Measurements from ENCODE around the gene GOSR1.
"Not testable (repeated sequence)": the region's sequence is repeated elsewhere in the genome, so short reads cannot be mapped to it uniquely, and the experiment has no call there.

GOSR1 gene

DNA sequence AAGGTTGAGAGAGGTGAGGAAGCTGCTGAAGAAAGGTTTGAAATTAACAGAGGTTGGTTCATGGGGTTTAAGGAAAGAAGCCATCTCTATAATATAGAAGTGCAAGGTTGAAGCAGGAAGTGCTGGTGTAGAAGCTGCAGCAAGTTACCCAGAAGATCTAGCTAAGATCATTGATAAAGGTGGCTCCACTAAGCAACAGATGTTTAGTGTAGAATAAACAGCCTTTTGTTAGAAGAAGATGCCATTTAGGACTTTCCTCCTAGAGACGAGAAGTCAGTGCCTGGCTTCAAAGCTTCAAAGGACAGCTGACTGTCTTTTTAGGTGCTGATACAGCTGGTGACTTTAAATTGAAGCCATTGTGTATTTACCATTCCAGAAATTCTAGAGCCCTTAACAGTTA is 29.3 kb downstream of the GOSR1 start:
- no peak for DNase-seq

DNA sequence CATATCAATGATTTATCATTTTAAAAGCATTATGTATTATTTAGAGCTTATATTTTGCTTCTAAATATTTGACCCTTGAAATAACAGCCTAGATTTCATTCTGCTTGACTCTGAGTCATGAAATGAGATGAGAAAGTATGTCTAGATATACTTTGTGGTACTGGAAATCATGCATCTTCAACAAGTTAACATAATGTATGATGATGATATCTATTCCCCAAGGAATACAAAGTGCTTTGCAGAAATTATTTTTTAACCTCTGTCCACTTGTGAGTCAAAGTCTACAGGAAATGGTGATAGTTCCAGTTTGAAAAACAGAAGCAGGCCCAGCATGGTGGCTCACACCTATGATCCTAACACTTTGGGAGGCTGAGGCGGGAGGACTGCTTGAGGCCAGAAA is 36.1 kb downstream of the GOSR1 start:
- no peak for DNase-seq

DNA sequence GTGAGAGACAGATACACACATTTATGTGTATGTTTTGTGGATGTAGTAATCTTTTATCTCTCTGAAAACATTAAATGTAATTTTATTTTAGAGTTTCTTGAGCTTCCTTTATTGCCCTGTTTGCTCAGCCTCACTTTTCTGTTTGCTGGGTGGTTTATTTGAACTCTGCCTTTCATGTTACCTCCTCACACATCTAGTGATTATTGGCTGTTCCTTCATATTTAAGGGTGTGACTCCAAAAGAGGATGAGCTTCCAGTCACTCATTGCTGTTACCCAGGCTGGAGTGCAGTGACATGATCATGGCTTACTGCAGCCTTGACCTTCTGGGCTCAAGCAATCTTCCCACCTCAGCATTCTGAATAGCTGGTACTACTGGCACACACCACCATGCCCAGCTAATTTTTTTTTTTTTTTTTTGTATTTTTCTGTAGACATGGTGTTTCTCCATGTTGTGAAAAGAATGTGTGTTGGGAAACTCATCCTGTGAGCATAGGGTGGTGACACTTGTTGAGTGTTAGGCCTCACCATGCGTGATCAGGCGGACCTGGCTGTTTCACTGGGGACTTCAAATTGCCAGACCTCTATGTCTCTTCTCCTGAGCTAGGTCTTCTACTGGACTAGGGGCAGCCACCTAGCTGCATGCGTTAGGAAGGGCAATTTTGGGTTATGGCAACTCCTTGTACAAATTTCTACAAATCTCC is 37.8 kb downstream of the GOSR1 start:
- no peak for DNase-seq

DNA sequence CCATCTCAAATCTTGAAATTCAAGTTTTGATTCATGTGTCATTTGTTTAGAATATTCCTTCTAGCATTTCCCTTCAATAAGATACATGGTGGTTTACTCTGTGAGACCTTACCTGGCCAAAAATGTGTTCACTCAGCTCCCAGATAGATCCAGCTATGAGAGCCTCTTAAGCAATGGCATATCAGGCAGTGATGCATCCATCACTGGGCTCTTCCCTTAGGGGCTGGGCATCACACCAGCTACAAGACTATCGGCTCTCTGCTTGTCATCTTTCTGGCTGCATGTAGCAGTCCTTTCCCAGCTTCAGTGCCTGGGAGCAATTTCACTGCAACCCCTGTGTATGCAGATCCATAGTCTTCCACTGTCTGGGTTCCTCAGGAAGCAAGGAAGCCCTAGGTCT is 40.6 kb downstream of the GOSR1 start:
- no peak for DNase-seq

DNA sequence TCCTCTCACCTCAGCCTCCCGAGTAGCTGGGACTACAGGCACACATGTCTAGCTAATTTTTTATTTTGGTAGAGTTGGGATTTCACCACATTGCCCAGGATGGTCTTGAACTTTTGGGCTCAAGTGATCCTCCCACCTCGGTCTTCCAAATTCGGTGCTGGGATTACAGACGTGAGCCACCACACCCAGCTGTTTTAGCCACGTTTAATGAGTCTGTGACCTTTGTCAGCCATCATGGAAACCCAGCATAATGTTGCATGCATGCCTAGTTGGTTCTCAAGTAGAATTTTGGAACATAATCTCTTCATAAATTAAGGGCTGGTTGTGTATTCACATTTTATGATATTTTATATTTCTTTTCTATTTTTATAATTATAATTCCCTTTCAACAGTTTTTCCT is 42.0 kb downstream of the GOSR1 start:
- no peak for DNase-seq

DNA sequence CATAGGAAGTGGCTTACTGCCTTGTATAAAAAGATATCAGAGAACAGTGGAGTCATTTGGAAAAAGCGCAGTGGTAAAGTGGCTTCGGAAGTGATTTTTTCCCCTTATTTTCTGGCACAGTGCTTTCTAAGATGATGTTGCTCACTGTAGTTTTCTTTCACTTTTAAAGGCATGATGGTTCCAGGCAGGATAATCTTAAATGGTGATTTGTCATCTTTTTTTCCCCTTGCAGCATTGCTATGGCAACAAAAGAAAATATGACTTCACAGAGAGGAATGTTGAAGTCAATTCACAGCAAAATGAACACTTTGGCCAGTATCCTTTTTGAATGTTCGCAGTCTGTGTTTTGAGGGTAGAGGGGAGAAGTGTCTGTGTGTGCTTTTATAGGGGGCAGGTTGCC is 42.5 kb downstream of the GOSR1 start:
- DNase-seq: no peak

DNA sequence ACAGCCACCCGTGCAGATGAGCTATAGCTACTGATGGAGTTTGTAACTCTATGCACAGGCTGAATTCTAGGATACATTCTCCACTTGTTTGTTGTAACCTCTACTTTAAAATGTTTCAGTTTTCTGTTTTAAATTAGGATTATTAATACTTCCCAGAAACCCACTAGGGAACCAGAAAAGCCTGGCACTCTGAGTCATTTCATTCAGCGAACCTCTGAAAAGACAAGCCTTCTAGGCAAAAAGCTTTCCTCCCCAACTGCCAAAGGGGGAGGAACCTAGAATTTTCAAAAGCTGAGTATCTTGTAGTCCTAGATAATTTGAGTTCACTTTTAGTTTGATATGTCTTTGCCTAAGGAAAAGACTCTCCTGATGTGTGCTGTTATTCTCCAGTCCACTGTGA is 43.2 kb downstream of the GOSR1 start:
- DNase-seq: no peak

DNA sequence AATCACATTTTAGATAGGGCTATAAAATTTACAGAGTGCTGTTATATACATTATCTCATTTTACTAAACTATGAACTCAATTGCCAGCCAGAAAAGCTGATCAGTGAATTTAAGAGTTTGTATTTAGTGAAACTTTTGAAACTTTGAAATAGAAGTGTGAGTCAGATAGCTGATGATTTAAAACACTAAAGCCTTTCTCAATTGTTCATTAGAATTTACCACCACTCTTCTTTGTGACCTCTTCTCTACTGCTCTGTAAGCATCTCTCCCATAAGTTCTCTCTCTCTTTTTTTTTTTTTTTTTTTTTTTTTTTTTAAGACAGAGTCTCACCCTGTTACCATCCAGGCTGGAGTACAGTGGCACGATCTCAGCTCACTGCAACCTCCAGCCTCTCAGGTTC is 43.7 kb downstream of the GOSR1 start:
- no peak for DNase-seq

DNA sequence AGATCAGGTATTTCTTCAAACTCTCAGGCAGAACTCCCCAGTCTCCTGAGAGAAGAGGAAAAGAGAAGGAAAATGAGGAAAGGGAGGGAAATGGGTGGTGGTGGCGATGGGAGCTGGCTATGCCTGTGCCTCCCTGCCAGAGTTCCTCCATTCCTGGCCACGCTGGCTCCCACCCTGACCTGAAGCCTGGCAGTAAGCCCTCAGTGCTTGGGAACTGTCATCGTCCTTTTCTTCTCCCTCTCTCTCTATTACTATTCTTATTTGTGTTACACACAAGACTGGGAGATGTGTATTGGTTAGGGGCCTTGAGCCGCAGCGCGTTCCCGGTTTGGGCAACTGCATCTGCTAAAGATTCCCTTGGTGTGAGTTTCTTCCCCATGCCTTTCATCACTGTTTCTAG is 44.6 kb downstream of the GOSR1 start:
- no peak for DNase-seq

DNA sequence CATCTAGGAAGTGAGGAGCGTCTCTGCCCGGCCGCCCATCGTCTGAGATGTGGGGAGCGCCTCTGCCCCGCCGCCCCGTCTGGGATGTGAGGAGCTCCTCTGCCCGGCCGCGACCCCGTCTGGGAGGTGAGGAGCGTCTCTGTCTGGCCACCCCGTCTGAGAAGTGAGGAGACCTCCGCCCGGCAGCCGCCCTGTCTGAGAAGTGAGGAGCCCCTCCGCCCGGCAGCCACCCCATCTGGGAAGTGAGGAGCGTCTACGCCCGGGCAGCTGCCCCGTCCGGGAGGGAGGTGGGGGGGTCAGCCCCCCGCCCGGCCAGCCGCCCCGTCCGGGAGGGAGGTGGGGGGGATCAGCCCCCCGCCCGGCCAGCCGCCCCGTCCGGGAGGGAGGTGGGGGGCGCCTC is 46.0 kb downstream of the GOSR1 start:
- DNase-seq: not testable (repeated sequence)

DNA sequence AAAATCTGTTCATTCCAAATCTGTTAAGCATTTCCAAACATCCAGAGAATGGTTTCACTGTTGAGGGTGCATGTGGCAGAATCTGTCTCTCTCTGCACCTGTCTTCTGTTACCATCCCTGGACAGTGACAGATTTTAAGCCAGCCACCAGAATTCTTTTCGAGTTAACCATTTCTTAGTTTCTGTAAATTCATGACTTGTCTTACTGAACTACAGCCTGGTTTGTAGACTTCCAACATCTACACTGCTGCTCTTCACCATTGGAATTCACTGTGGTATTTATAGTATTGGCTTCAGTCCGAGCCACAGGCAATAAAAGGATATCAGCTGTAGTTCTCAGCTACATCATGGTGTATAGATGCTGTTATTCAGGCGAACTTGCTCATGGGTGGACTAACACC is 47.6 kb downstream of the GOSR1 start:
- DNase-seq: no peak

DNA sequence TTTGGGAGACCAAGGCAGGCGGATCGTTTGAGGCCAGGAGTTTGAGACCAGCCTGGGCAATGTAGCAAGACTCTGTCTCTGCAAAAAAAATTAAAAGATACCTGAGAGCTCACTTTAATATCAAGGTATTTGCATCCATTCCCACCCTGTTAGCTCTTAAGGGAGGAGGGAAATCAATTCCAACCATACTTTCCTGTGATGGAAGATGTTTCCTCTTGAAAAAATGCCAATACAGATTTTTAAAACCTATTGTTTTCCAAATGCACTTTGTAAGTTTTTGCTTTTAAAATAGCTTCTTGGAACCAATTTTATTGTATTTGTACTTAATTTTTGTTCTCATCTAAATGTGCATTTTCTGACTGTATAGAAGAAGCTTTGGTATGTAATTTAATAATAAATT is 49.2 kb downstream of the GOSR1 start:
- DNase-seq: no peak

DNA sequence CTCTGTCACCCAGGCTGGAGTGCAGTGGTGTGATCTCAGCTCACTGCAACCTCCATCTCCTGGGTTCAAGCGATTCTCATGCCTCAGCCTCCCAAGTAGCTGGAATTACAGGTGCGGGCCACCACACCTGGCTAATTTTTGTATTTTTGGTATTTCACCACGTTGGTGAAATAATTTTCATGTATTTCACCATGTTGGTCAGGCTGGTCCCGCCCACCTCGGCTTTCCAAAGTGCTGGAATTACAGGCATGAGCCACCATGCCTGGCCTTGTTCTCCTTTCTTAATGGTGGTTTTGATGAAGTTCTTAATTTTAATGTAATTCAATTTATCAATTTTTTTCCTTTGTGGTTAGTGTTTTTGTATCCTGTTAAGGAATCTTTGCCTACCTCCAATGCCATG is 51.5 kb downstream of the GOSR1 start:
- not testable (repeated sequence) for DNase-seq

DNA sequence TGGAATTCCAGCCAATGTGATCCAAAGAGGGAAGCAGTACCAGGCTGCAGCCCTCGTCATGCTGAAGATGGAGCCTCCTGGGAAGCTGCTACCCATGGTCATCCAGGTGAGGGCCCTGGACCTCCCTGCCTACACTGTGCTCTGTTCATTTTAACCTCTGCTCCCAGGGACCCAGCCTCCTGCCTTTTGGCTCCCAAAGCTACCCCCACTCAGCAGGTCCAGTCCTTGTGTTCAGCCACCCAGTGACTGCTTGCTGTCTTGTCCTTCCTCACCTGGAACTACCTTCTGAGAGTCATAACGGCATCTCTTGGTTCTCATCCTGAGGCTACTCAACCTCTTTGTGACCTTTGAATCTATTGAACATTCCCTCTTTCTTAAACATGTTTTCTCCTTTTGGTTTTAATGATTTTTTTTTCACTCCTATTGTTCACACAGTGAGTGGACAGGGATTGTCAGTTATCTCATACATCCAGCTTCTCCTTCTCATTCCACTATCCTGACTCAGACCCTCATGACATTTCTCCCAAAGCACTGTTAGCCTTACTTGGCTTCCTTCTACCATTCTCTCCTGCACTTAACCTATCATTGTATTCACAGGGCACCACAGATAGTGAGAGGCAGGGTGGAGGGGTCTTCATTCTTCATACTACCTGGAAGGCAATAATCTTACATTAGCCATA is 53.3 kb downstream of the GOSR1 start:
- no peak for DNase-seq

DNA sequence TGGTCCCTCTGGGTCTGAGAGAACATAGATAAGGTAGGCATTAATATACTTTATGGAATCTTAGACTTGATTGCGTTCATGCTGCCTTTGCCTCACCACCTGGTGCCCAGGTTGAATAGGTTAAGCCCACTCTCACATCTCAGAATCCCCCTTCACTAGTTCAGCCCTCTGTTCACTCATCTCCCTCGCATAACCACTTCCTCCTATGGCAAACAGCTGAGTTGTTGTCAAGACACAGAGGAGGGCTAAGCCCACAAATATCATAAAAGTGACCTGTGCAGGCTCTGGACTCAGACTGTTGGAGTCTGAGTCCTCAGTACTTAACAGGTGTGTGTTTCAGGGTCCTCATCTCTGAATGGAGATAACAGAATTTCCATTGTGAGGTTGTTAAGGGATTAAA is 55.7 kb downstream of the GOSR1 start:
- DNase-seq: no peak

DNA sequence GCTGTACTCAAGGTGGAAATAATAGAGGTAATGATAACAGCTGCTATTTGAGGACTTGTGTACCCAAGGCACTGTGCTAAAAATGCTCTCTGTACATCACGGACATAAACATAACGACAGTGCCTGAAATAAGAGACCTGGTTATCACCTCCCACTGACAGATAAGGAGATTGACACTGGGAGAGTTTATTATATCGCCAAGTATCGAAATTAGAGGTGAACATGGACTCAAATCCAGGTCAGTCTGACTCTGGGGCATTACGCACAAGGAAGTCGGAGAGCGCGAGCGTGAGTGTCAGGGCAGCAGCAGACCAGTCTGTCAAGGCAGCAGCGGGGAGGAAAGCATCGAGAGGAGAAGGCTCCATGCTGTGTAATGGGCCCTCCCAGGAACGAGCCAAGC is 57.1 kb downstream of the GOSR1 start:
- DNase-seq: no peak

DNA sequence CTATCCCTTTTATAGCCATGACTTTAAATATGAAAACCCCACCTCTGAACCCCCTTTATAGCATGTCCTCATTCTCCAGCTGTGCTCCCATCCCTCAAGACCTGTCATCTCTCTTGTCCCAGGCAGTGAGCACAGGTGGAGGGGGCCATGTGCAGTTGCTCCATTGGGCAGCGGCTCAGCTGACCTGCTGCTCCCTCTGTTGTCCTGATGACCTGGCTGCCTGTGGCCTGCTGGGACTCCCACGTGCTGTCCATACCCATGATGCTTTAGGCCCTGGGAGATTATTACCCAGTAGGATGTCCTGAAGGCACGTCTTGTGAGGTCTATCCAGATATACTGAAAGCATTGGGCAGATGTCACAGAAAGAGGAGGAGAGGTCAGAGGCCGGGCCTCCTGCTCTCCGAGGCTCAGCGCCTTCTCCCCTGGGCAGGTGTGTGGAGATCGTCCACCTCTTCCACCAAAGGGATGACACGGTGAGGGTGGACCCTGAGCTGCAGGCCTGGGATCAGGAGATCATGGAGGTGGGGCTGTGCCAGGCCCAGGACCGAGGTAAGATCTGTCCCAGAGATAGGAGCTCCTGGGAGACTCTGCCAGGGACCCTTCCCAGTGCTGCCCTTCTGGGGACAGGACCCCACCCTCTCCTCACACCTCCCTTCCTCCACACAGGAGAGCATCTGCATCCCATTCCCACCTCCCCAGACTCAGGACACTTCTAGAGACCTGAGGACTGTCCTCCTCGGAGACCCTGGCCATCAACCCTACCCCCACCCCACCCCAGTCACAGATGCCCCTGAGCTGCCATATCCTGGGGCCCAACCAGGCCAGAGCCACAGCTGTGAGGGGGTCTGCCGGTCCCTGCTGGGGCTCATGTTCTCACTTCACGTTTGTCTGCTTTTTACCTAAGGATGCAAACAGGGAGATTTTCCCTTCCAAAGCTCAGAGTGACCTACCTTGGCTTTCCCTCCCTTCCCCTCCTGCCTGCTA is 58.0 kb downstream of the GOSR1 start:
- no peak for DNase-seq

DNA sequence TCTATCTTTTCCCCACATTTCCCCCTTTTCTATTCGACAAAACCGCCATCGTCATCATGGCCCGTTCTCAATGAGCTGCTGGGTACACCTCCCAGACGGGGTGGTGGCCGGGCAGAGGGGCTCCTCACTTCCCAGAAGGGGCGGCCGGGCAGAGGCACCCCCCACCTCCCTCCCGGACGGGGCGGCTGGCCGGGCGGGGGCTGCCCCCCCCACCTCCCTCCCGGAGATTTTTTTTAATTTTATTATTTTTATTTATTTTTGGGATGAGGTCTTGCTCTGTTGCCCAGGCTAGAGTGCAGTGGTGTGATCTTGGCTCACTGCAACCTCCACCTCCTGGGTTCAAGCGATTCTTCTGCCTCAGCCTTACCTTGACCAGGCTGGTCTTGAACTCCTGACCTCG is 59.6 kb downstream of the GOSR1 start:
- DNase-seq: not testable (repeated sequence)

DNA sequence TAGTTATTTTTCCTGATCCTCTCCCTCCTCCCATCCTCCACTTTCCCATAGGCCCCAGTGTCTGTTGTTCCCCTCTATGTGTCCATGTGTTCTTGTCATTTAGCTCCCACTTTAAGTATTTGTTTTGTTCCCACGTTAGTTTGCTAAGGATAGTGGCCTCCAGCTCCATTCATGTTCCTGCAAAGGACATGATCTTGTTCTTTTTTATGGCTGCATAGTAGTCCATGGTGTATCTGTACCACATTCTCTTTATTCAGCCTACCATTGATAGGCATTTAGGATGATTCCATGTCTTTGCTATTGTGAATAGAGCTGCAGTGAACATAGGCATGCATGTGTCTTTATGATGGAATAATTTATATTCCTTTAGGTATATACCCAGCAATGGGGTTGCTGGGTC is 60.5 kb downstream of the GOSR1 start:
- not testable (repeated sequence) for DNase-seq

DNA sequence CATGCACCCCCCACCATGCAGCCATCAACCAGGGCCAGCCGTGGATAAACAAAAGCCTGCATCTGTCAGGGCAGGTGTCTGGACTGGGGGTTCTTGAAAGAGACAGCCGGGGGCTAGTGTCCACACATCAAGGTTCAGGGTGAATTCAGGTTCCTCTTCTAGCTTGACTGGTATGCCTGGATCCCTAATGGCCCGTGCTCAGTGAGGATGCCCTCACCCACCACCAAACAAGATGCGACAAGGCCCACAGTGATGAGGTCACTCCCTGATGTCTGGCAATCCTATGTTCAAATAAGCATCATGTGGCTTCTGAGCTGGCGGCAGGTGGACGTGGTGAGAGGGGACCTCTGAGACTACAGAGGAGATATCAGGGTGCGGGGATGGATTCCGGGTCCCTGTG is 64.6 kb downstream of the GOSR1 start:
- DNase-seq: no peak

DNA sequence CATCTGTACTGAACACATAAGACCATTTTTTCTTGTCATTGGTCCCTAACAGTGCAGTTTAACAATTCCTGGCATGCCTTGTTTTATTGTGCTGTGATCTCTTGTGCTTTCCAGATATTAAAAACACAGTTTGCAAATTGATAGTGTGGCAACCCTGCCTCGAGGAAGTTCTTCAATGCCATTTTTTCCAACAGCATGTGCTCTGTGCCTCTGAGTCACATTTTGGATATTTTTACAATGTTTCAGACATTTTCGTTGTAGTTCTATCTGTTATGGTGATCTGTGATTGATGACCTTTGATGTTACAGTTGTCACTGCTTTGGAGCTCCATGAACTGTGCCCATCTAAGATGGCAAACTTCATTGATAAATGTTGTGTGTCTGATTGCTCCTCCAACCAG is 66.2 kb downstream of the GOSR1 start:
- no peak for DNase-seq

DNA sequence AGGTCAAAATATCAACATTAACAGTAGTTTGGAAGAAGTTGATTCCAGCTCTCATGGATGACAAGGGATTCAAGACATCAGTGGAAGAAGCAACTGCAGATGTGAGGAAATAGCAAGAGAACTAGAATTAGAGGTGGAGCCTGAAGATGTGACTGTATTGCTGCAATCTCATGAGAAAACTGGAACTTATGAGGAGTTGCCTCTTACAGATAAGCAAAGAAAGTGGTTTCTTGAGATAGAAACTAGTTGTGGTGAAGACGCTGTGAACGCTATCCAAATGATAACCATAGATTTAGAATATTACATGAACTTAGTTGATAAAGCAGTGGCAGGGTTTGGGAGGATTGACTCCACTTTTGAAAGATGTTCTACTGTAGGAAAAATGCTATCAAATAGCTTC is 67.8 kb downstream of the GOSR1 start:
- no peak for DNase-seq

DNA sequence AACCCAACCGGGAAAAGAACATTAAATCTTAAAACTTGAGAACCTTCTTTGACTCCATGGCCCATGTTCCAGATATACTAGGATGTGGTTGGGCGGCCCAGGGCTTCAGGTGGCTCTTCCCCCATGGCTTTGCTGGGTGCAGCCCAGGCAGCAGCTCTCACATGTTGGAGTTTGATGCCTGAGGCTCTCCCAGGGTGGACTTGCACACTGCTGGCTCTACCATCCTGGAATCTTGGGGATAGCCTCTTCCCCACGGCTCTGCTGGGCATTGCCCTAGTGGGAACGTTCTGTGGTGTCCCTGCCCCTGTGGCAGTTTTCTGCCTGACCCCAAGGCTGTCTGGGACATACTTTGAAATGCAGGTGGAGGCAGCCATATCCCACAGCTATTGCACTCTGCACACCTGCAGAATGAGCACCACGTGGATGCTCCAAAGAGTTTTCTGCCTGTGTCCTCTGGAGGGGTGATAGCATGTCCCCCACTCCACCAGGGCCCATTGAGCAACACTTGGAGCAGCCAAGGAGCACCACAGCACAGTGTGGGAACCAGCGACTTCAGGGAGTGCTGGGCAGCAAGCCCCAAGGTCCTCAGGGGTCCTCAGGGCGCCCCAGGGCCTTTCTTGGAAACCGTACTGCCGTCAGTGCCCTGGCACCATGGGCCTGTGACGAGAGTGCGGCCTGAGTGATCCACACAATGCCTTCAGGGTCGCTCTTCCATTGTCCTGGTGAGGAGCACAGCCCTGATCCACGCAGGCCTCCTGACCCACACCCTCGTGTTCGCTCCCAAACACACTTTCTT is 70.8 kb downstream of the GOSR1 start:
- no peak for DNase-seq

Measured in NCI-H510A treated with DMSO at 0.1 percent for 48 hours (cell line).